K562 (cell line): ENCODE data around the gene LTBP1. TPM values are rescaled to one million over a fixed set of nuclear protein-coding genes. Genes with fewer than 3 reads are reported as not detected.

Experiments used
- HNRNPUL1 ChIP-seq: fragments of 200-400 bp; formaldehyde crosslinking; IDR thresholded peaks from 2 replicates; pipeline ENCODE4 v1.6.1; 2017; ENCODE audit warnings: low read length
- MCM3 ChIP-seq: fragments of 450-650 bp; IDR thresholded peaks from 2 replicates; pipeline ENCODE4 v1.6.1; 2016
- NELFE ChIP-seq: IDR thresholded peaks from 2 replicates; pipeline ENCODE4 v1.6.1; 2011; ENCODE audit warnings: mild to moderate bottlenecking; ENCODE audit not compliant: insufficient read depth, insufficient read length
- NUFIP1 ChIP-seq: fragments of 450-650 bp; IDR thresholded peaks from 2 replicates; pipeline ENCODE4 v1.6.1; 2018; ENCODE audit not compliant: partially characterized antibody
- polyA plus RNA-seq, 8 experiments: library from polyadenylated mRNA; depleted of rRNA in 4 of 8; stranded (reverse) in 5 of 8; unstranded in 3 of 8; fragments of >200 nt; fragmentation: Nextera tagmentation in 2 of 8; fragmentation: Illumina TruSeq in 1 of 8; extraction: Ambion mirVana in 2 of 8; extraction: Trizol in 1 of 8; gene quantifications; 2 replicates each; pipeline versions ENCODE4 v1.2.1 to v1.2.3, GENCODE V29; 2011 to 2014; ENCODE audit warnings: inconsistent platforms in 1 of 8, missing spikeins in 1 of 8
- total RNA-seq, 7 experiments: library from RNA; depleted of rRNA in 6 of 7; stranded (reverse); fragments of >200 nt in 6 of 7; fragmentation: Illumina TruSeq in 2 of 7; extraction: Trizol in 2 of 7; gene quantifications; 2 replicates each; pipeline versions ENCODE4 v1.2.1 to v1.2.3, GENCODE V29; 2011 to 2021; ENCODE audit warnings: low replicate concordance in 1 of 7
- TF ChIP-seq, protein P1 (sequence below): fragments of 450-650 bp; IDR thresholded peaks from 2 replicates; pipeline ENCODE4 v1.6.1; 2017; ENCODE audit warnings: antibody characterized with exemption, mild to moderate bottlenecking
- TF ChIP-seq, protein P2 (sequence below): fragments of 250-450 bp; sonication (Bioruptor Pico); IDR thresholded peaks from 2 replicates; pipeline ENCODE4 v1.5.0; 2020; ENCODE audit warnings: mild to moderate bottlenecking, borderline replicate concordance
- TF ChIP-seq, protein P3 (sequence below): fragments of 250-450 bp; sonication (Bioruptor Pico); IDR thresholded peaks from 2 replicates; pipeline ENCODE4 v1.5.0; 2021; ENCODE audit warnings: mild to moderate bottlenecking, moderate library complexity

Gene LTBP1
- total and polyA plus RNA-seq, 9 of the 15 experiments (the other 6 are each of a cell fraction or from before 2014, with no cell fraction given): 3.6 to 16.4 (median 8.5) TPM

DNA sequence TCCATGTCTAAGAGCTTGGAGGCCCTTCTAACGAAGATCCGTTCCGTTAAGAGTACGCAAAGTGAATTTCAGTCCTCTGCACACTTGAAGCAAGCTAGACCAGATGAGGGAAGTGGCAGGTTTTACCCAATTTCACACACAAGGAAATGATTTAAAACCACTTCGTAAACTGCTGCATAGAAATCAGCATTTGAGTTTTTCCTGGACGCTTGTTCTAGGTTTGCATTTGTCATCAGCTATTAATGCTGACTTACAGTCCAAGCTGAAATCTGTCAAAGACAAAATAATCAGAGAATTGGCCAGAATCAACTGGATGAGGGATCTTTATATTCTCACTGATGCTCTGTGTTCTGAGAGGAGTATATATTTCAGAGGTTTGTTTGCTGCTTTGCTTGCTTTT lies 412.1 kb downstream of the LTBP1 start (continued):
- TF ChIP-seq, protein P1, sequence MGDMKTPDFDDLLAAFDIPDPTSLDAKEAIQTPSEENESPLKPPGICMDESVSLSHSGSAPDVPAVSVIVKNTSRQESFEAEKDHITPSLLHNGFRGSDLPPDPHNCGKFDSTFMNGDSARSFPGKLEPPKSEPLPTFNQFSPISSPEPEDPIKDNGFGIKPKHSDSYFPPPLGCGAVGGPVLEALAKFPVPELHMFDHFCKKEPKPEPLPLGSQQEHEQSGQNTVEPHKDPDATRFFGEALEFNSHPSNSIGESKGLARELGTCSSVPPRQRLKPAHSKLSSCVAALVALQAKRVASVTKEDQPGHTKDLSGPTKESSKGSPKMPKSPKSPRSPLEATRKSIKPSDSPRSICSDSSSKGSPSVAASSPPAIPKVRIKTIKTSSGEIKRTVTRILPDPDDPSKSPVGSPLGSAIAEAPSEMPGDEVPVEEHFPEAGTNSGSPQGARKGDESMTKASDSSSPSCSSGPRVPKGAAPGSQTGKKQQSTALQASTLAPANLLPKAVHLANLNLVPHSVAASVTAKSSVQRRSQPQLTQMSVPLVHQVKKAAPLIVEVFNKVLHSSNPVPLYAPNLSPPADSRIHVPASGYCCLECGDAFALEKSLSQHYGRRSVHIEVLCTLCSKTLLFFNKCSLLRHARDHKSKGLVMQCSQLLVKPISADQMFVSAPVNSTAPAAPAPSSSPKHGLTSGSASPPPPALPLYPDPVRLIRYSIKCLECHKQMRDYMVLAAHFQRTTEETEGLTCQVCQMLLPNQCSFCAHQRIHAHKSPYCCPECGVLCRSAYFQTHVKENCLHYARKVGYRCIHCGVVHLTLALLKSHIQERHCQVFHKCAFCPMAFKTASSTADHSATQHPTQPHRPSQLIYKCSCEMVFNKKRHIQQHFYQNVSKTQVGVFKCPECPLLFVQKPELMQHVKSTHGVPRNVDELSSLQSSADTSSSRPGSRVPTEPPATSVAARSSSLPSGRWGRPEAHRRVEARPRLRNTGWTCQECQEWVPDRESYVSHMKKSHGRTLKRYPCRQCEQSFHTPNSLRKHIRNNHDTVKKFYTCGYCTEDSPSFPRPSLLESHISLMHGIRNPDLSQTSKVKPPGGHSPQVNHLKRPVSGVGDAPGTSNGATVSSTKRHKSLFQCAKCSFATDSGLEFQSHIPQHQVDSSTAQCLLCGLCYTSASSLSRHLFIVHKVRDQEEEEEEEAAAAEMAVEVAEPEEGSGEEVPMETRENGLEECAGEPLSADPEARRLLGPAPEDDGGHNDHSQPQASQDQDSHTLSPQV: no peak
- TF ChIP-seq, protein P2, sequence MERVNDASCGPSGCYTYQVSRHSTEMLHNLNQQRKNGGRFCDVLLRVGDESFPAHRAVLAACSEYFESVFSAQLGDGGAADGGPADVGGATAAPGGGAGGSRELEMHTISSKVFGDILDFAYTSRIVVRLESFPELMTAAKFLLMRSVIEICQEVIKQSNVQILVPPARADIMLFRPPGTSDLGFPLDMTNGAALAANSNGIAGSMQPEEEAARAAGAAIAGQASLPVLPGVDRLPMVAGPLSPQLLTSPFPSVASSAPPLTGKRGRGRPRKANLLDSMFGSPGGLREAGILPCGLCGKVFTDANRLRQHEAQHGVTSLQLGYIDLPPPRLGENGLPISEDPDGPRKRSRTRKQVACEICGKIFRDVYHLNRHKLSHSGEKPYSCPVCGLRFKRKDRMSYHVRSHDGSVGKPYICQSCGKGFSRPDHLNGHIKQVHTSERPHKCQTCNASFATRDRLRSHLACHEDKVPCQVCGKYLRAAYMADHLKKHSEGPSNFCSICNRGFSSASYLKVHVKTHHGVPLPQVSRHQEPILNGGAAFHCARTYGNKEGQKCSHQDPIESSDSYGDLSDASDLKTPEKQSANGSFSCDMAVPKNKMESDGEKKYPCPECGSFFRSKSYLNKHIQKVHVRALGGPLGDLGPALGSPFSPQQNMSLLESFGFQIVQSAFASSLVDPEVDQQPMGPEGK (CRISPR knock-in tag): no peak
- TF ChIP-seq NUFIP1 (no peak), NELFE (no peak), MCM3 (no peak), HNRNPUL1 (no peak)
- TF ChIP-seq, protein P3, sequence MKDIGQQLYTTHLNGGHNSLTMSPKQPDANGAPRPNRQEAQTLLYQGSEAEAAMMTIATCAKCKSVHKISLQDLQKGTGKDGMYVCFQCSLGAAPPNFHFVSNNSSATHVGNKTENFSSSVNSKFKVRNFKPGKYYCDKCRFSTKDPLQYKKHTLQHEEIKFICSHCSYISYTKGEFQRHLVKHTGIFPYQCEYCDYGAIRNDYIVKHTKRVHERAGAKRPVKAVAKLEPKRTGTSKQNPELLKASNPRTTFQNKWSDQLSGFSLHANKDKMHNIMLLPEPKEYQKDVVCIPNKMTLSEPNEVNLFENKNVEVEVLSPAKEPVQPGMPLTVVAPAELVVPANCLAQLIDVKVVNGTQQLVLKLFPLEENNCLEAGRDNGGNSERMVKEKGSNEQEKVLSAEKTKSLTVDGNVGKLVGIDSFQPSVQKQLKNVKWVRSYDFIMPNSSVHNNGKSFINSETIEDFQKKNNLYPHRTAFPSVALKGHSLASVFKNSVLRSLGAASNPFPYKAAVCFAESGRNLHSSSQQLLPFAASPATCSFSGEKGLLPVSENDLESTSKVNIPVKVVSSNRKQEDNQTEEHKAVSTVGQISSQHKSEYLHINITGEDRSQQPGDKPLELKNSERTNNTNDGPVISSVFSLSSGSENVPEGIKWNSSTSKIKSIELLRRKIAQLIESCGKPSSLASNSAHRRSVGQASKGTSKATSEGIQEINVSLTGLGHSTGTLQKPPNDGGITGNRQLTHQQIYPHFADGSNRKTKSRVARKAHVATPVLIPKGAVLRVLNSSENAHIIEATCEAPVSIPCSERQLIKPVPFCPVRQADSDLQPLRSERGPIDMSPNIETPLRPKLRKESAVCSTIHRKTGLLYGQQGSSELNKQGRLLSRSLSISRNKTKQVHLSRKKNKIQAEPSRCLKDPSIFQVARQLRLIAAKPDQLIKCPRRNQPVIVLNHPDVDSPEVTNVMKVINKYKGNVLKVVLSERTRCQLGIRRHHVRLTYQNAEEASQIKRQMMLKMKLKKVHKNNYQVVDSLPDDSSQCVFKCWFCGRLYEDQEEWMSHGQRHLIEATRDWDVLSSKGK: no peak
